C4-2B (cell line): Measurements from ENCODE around the gene PDZD8.

Experiments
- H3K27ac ChIP-seq: fragments of 450-650 bp; 2 replicates; pipeline ENCODE4 v1.5.1; 2017
- CTCF ChIP-seq: fragments of 450-650 bp; conservative IDR thresholded peaks from 2 replicates; pipeline ENCODE4 v1.5.1; 2017; ENCODE audit warnings: mild to moderate bottlenecking
- ZFX ChIP-seq: fragments of 450-650 bp; IDR thresholded peaks from 2 replicates; pipeline ENCODE4 v1.6.1; 2017

The PDZD8 gene

GRCh38 chr10:117360994-117361667 is 14.1 kb downstream of the PDZD8 start:
- TF ChIP-seq CTCF (no peak), ZFX (no peak)
- no peak overlapping the region for H3K27ac ChIP-seq

DNA sequence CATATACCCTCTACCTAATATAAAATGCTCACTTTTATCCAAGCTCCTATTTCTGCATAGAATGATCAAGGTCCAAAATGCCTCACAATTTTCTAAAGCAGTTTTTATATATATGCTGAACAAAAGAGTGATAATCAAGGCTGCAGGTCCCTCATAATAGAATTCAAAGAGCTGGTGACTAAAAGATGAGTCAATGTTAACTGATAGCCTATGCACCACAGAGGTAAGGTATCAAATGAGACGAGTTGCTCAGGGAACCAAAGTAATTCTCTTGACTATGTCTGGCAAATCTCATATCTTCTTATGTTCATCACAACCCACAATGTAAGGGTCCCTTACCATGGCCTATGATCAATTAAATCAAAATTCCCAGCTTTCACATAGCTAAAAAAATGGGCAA is 15.2 kb downstream of the PDZD8 start:
- TF ChIP-seq ZFX, result no peak
- no peak for TF ChIP-seq CTCF
- no peak overlapping the region for H3K27ac ChIP-seq

- H3K27ac ChIP-seq, result no peak overlapping the region
- TF ChIP-seq ZFX (no peak), CTCF (no peak)
These were observed 20.2 kb downstream of the PDZD8 start for GRCh38 chr10:117355072-117355471.

GRCh38 chr10:117353684-117354083 is 21.6 kb downstream of the PDZD8 start:
- H3K27ac ChIP-seq, result no peak overlapping the region
- TF ChIP-seq CTCF, result no peak
- no peak for TF ChIP-seq ZFX

DNA sequence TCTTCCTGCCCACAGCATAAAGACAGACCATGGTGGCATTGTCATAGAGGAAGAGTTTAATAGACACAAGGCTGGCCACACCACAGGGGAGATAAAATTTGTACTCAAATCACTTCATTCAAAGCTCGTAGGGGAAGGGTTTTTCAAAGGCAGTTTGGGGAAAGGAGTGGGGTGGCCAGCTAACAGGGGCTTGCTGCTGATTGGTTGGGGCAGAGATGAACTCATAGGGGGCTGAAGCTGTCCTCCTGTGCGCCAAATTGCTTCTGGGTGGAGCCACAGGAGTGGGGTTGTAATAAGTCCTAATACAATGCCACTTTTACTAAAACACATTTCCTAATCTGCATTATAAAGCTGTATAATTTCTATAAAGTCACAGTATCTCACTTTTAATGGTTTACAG is 22.5 kb downstream of the PDZD8 start:
- H3K27ac ChIP-seq, result no peak overlapping the region
- no peak for TF ChIP-seq ZFX
- no peak for TF ChIP-seq CTCF

- TF ChIP-seq CTCF (no peak), ZFX (no peak)
- H3K27ac ChIP-seq, result no peak overlapping the region
These were observed 23.2 kb downstream of the PDZD8 start for GRCh38 chr10:117351996-117352395.

- no peak for TF ChIP-seq CTCF
- no peak for TF ChIP-seq ZFX
- H3K27ac ChIP-seq, result no peak overlapping the region
These were observed 23.7 kb downstream of the PDZD8 start for GRCh38 chr10:117351558-117351957.
